NCI-H2171 treated with DMSO at 0.1 percent for 48 hours (cell line): ENCODE results near the gene PARD3B.
A peak's percentile ranks its signal among the peaks of the same experiment; 100 is the strongest.

ENCODE experiments used
- DNase-seq: peaks from one replicate; lab custom pipeline; 2025; lab: John Stamatoyannopoulos, UW

Gene PARD3B

DNA sequence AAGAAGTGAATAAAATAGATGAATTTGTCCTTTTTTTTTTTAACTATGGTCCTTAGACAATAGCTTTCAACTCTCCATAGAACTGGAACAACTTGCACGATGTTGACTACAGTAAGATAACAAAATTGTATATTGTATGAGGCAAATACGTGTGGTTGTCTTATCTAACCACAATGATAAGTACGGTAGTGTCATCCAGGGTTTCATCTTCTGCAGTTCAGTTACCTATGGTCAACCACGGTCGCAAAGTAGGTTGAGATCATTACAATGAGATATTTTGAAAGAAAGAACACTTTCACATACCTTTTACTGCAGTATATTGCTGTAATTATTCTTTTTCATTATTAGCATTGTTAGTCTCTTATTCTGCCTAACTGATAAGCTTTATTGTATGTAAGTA, 295.2 kb downstream of the PARD3B start:
- DNase-seq = no peak

DNA sequence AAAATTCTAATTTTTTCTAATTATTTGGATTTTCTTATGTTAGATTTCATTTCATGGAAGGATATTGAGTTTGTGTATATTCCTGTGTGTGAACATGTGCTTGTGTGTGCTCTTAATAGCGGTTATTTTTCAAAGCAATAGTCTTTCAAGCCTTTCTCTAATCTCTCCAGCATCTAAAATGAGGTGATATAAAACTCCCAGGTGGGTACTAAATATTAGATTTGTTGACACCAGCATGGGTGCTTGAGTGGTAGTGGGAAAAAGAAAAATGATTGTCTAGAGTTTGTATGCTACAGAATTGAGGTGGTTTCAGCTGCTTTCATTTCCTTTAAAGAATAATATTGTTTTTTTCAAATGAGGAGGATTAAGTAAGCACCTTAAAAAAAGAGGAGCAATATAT, 296.8 kb downstream of the PARD3B start:
- DNase-seq = no peak

DNA sequence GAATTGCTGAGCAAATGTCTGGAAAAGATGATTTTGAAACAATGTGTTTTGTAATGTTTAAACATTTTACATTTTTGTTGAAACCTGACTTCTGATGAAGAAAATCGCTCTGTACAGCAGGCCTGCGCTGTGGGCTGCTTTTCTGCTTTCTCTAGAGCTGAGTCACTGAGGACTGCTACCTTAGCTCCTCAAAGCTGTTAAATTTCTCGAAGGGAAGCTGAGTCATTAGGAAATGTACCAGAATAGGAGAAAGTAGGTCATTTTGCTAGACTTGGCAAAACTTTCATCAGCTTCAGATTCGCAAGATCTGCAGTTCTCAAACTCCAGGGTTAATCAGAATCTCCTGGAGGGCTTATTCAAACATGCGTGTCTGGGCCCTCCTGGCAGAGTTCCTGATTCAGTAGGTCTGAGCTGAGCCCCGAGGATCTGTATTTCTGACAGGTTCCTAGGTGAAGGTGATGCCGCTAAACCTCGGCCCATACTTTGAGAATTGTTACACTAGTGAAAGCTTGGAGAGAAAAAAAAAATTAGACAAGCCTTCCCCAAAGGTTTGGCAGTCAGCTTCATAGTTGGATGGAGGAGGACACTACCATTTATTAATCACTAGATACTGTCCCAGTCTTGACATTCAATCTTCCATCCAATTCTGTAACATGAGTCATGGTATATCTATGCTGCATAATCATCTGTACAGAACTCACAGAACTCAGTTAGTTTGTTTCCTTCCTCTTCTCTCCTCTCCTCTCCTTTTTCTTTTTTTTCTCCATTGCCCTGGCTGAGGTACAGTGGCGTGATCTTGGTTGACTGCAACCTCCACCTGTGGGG, 297.6 kb downstream of the PARD3B start:
- DNase-seq = peak; percentile 15

DNA sequence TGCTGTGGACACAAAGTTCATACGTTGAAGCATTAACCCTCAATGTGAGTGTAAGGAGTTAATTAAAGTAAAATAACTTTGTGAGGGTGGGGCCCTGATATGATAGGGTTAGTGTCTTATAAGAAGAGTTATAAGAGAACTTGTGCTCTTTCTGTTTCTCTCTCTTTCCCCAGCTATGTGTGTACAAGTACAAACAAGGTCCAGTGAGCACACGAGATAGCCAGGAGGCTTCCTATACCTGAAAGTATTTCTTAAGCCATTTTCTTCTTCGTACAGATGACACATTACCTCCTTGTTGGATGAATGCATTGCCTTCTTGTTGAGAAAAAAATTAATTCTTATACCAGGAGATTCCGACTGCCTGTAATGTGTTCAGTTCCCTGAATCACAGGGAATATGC, 301.2 kb downstream of the PARD3B start:
- DNase-seq = no peak

DNA sequence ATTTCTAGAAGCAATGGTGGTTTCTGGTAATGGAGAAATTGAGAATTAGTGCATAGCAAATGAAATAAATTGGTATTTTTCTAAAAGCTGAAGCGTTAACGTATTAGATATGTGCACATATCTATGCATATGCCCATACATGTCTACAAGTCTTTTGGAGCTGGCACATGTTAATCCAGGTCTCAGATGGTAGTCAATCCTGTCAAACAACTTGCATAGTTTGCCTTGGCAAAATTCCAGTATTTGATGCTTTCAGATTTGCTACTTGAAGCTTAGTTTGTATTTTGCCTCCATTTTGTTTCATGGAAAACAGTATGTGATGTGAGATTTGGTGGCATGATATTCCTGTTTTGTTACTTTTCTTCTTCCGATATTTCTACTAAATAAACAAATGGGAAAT, 304.6 kb downstream of the PARD3B start:
- DNase-seq = peak; percentile 60

DNA sequence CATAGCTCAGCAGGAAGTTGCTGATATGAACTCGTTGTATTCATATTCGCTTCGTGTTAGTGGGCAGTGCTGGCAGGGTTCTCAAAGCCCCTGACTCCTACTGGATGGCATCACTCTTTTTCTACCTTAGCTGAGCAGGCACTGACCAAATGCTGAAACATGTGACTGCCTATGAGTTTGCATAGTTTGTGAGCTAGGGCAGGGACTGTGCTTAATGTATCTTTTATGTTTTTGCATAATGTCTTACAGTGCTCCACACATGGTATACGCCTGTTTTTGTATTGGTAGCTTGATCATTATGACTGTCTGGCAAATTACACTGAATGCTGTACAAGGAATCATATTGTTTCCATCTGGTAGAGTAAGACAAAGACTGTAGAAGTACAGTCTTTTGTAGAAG, 305.3 kb downstream of the PARD3B start:
- DNase-seq = no peak

DNA sequence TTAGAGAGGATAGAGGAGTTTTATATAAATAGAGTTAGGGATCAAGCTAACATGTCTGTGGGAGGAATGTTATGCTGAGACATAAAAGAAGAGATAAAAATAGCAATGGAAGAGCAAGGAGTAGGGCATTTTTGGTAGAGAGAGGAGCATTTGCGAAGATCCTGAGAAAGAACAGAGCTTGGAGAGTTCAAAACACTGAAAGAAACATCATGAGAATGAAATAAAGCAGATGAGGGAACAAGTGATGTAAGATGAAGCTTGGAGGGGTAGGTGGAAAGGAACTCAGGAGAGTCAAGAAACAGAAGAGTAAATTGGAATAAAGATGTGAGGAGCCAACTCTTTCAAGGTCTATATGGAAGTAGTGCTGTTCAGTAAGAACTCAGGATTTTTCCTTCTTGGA, 308.6 kb downstream of the PARD3B start:
- DNase-seq = no peak

DNA sequence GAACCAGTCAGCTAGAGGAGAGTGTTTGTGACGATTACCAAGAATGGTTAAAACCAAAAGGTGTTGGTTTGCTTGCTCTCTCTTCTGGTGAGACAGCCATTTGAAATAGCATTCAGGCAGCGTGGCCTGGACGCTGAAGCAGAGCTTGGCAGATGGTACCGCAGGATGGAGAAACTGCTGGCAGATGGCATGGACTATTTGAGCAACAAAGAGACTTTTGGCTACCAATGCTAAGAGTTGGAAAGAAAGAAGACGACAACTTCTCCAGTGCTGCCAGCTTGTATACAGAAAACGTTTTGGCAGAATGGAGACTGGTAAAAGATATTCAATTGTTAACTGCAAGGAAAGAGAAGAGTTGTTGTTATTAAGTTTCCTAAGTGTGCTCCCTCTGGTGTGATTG, 315.0 kb downstream of the PARD3B start:
- peak; percentile 96 for DNase-seq

DNA sequence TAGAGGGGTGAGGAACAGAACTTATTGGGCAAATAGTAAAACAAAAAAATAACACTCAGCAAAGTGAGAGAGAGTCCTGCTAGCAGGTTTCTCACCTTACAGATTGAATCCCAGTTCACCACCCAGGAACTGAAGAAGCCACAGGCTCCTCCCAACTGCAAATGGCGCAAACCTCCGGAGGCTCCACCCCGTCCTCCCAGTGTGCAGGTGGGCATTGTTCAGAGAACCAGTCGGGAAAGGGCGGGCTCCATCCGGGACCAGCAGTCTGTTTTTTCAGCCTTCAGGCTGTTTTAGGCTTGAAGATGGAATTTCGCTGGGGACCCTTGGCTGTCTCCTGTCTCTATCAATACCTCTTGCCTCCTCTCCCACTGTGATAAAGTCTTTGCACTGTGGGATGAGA, 317.5 kb downstream of the PARD3B start:
- no peak for DNase-seq

DNA sequence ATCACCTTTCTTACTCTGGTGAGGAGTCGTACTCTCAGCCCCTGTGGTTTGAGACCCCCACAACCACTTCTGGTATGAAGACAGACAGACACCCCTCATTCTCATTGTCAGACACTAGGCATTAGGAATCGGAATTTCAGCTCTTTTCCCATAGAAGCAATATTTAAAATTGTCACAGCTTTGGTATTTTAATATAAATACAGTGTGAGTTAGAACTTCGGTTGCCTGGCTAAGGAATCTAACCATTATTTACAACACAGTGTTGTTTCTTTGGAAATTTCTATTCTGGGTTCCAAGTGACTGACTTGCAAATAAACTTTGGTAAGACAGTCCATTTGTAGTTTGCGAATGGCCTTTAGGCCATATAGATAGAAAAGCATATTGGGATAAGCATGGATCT, 318.1 kb downstream of the PARD3B start:
- DNase-seq = no peak

DNA sequence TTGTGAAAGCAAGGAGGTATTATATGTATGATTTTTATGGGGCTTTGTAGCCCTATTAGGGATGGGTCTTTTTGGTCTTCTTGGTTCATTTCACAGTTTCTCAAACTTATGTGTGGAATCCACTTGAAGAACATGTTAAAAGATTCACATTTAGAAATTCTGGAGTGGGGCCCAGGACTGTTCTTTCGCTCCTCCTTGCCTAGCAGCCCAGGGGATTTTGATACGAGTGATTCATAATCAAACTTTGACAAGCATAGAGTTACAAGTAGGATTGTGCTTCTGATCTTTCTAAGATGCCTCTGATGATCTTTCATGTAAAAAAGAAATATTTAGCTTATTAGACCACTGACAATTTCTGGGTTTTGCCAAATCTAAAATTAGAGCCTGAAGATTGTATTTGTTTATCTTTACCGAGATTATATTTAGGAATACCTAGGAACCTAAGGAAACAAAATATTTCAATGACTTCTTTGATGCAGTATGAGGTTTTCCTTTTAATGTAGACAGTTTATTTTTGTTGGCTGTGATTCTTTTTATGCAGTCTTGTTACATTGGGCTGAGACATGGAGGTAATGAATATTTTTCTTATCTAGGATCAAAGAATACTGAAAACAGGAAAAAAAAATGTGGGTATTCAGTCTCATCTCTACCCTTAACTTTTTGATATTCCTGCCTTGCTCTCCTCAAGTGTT, 324.0 kb downstream of the PARD3B start:
- no peak for DNase-seq

DNA sequence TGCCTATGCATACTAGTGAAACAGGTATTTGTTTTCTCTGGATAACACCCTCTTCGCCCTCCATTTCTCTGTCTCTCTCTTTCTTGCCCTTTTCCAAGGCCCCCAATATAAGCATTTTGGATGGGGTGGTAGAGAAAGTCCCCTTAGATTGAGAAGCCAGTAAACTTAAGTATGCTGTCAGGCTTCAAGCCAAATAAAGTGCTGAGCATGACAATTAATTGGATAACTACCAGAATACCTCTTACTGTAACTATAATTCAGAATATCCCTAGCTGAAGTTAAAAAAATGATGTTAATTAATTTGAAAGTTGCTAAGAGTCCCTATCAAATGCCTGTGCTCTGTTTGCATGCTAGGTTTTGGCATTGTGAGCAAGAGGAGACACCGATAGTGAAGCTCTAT, 324.8 kb downstream of the PARD3B start:
- DNase-seq = no peak

DNA sequence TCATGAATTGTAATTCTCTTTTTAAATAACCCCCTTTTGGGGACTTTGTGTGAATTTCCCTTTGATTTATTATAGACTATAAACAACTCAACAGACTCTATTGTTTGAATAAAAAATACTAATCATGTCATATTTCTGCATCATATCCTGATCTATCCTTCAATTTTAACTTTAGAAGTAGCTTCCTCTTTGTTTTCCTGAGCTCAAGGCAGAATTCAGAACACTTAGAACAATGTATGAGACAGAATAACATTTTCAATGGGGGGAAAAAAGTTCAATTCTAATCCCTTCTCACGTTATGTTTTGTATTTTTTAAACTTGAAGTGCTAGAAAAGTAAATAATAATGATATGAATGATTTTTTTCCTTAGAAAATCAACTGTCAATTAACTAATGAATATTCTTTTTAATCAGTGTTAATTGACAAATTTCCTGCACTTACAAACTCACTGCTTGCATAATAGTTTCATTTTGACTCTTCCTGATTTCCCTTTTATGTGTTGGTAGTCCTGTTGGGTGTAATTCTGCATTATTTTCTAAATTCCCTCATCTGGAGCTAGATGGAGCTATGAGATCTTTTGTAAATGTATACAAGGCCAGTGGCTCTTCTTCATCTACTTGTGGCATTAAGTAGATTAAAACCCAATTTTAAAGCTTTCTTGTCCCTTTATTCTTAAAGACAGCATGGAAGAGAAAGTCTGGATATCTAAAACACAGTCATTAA, 326.1 kb downstream of the PARD3B start:
- DNase-seq = peak; percentile 79

DNA sequence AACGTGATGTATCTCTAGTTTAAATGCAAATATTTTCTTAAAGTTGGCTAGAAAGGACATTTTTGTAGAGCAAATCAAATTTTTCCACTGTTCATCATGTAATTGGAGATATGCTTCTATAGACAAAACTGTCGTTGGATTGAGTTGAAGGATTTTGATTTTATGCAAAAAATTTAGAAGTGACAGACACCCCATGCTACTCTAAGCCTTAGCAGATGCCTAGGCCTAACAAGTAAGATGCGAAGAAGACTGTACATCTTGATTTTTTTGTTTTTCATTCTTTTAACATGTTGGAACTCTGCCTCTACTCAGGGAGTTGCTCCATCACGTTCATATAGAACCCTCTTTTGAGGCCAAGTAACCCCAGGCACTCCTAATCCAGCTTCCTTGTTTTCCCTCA, 331.0 kb downstream of the PARD3B start:
- no peak for DNase-seq

DNA sequence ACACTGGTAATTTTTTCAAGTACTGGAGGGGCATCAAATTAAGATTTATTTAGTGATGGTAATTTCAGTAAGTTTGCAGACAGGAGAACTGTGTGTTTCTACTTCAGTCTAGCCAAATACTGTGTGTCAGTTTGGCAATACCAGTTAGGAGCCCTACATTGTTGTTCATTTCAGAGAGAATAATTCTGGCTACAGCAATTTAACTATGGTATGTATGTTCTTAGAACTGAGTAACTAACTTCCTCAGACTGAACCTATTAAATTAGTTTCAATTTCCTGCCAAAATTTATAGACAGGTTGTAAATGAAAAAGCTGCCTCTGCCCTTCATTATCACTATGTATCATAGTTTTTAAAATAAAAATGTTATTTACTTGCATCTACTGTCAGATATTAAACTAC, 332.4 kb downstream of the PARD3B start:
- no peak for DNase-seq

DNA sequence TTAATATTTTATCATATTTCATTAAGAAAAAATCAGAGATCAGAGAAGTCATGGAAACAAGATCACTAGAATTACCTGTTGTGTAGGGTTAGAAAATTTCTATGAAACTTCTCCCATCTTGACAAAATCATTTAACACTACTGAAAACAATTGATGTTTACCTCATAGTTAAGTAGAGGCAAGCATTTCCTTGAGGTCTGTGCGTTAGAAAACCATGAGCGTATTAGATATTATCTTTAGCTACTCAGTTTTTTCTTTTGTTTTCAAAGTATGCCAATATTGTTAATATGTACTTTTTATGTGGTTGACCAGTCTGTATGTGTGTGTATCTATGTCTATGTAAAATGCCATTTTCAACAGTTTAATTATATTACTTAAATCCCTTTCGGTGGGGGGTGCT, 335.7 kb downstream of the PARD3B start:
- DNase-seq = no peak

DNA sequence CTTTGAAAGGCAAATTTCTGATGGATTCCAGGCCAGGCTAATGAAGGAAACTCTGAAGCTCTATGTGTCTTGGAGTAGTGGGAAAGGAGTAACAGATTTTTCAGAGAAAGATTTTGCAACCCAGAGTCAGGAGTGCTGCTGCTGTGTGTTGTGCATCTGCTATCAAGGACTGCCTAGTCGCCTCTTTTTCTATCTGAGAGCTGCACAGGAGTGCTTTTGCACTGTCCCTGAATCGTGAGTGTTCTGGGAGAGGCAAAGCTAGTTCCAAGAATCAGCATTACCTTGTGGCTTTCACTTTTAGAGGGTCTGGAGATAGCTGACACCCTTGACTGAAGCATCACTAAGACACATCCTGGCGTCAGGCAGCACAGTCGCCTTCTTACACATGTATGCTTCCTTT, 336.4 kb downstream of the PARD3B start:
- no peak for DNase-seq

DNA sequence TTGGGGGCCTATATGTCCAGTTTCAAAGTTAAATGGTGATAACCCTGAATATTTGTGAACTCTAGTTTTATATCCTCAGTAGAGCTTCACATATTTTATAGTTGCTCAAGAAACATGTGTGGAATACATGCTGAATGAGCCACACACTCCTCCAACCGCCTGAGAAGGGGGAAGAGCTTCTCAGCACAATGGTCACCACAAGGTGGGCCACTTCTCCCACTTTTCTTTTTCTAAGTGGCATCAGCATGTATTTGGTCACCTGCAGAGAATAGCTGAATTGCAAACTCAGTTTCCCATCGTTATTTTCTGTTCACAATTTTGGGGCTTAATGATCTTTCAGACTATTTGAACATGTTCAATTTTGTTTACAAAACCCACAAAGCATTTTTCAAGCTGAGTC, 340.5 kb downstream of the PARD3B start:
- no peak for DNase-seq

DNA sequence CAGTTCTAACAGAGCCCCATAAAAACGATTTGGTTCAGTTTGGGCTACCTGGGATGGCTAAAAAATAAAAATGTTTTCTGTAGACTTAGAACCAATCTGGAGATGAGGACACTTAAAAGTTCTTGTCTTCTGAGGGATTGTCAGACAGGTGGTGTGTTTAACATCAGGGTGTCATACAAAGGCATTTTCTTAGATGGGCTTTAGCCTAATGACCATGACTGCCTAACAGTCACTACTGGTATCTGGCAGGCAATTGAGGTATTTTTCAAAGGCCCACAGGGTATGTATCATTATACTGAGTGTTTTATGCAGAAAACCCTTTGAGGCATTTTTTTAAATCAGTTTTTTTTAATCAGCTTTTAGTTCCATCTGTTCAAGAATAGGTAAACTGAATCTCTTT, 341.4 kb downstream of the PARD3B start:
- DNase-seq = no peak

DNA sequence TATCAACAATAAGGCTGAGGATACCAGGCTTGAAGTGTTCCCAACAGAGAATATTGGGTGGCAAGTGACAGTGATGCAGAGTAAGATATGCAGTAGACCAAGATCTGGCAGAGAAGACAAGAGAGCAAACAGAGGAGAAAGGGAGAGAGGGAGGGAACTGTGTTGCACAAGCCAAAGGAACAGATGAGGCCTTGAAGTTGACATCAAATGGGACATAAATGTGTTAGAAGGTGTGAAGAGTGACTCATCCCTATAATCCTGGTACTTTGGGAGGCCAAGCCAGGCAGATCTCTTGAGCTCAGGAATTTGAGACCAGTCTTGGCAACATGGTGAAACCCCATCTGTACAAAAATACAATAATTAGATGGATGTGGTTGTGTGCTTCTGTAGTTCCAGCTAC, 342.9 kb downstream of the PARD3B start:
- DNase-seq = peak; percentile 10

DNA sequence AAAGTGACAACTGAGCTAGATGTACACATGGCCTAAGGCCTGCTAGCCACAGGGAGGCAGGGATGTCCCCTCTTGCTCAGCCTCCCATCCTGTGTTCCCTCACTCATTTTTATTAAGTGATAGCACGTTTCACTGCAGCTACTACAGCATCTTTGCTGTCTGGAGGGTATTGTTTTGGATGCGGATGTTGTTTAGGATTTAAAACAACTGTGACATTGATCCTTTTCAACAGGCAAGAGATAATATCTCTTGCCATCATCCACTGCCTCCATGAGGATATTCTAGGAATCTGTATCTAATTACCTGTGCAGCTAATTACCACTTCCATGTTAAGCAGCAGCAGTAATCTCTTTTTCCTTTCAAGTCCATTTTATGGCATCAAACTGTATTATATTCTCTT, 345.4 kb downstream of the PARD3B start:
- no peak for DNase-seq

DNA sequence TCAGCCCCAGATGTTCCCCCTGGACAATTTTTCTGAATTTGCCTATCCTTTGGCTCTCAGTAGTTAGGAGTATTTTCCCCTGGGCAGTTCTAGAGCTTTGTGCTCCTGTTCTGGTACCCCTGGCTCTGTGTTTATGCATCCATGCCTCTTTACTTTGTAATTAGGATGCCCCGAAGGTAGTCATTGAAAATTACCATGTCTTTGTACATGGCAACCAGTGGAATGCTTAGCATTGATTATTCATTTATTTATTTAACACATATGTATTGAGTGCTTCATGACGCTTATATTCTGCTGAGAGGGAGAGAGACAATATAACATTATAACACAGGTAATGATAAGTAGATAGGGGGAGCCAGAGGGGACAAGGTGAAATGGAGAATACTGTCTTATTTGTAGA, 346.5 kb downstream of the PARD3B start:
- DNase-seq = no peak
